Mammary epithelial cell (primary cell): ENCODE results near the gene RFTN1.

Source experiments
- CTCF ChIP-seq, 2 donors: IDR thresholded peaks in 1 of 2; conservative IDR thresholded peaks in 1 of 2; 2 replicates each; pipeline ENCODE4 v1.5.1; 2011 to 2012; ENCODE audit warnings: inconsistent platforms in 2 of 2, low read length in 2 of 2, mild to moderate bottlenecking in 2 of 2, control low read depth in 1 of 2, low read depth in 1 of 2; ENCODE audit not compliant: insufficient read depth in 1 of 2; ENCODE audit errors: extremely low read depth in 1 of 2
- EZH2 ChIP-seq: IDR thresholded peaks from 2 replicates; pipeline ENCODE4 v1.6.1; 2012; ENCODE audit warnings: low read length, inconsistent platforms, borderline replicate concordance

- no peak for TF ChIP-seq EZH2
- no peak for TF ChIP-seq CTCF (conservative IDR thresholded peaks at IDR 0.05 in 1 of 2, IDR thresholded peaks at IDR 0.05 in 1 of 2; ENCODE audit: extremely low read depth in 1 of 2, insufficient read depth in 1 of 2, low read depth in 1 of 2, low read length in 2 of 2)
Observed at GRCh38 chr3:16378415-16378814, 135.1 kb downstream of the RFTN1 start.
